Brain pericyte (primary cell): ENCODE results near the gene SSUH2.
"Not testable (repeated sequence)": the region's sequence is repeated elsewhere in the genome, so short reads cannot be mapped to it uniquely, and the experiment has no call there.

Experiments
- DNase-seq: peaks from one replicate; pipeline ENCODE4 v3.0.0-alpha.2; 2012; ENCODE audit warnings: low read depth, low spot score

SSUH2 gene, protein sequence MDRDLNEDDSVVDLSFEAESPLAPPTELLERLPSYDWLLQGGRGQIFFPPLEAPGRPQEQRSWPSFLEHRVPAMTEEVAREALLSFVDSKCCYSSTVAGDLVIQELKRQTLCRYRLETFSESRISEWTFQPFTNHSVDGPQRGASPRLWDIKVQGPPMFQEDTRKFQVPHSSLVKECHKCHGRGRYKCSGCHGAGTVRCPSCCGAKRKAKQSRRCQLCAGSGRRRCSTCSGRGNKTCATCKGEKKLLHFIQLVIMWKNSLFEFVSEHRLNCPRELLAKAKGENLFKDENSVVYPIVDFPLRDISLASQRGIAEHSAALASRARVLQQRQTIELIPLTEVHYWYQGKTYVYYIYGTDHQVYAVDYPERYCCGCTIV

DNA sequence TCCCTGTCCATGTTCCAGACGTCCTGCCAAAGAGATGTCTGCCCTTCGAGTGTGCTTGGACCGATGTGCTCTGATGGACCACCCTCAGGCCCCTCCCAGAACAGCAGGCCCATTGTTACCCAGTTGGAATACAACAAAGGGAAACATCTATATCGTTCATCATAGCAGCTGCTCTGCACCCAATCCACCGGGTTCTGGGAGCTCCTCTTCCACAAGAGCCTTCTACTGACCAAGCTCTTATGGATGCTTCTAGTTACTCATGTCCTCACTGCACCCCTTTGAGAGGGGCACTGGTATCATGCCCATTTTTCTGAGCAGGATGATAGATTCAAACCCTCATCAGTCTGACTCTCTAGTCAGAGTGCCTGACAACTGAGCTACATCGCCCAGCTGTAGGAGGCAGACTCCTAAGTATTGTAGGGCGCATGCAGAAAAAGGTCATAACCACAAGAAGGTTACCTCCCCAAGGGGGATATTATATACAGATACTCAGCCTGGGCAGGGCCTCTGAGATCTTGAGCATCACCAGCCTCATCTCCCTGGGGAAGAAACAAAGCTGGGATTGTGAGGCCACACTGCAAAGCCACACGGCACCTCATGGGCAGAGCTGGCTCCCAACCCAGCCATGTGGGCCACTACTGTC, at the start of gene SSUH2:
Gene SSUH2, minus strand, starts transcription at position 51 of the 643 bp plus-strand sequence. Its CDS starts 40 bp downstream, at position 11.
- no peak for DNase-seq

DNA sequence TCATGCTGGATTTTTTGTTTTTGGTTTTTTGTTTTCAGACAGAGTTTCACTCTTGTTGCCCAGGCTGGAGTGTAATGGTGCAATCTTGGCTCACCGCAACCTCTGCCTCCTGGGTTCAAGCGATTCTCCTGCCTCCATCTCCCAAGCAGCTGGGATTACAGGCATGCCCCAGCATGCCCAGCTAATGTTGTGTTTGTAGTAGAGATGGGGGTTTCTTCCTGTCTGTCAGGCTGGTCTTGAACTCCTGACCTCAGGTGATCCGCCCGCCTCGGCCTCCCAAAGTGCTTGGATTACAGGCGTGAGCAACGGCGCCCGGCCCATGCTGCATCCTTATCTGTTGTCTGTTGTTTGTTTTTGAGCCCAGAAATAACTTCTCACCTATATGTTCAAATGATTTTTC, 46.7 kb upstream of the SSUH2 start:
- DNase-seq = not testable (repeated sequence)

DNA sequence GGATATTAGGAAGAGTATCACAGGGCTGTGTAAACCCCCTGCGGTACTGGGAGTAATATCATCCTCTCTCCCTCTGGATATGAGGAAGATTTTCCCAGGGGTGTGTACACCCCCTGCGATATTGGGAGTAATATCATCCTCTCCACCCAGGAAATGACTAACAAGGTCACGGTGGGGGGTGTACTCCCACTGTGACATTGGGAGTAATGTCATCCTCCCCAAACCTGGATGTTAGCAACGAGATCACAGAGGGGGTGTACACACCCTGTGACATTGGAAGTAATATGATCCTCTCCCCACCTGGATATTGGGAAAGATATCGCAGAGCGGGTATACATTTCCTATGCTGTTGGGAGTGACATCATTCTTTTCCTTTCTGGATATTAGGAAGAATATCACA, 40.4 kb upstream of the SSUH2 start:
- not testable (repeated sequence) for DNase-seq

DNA sequence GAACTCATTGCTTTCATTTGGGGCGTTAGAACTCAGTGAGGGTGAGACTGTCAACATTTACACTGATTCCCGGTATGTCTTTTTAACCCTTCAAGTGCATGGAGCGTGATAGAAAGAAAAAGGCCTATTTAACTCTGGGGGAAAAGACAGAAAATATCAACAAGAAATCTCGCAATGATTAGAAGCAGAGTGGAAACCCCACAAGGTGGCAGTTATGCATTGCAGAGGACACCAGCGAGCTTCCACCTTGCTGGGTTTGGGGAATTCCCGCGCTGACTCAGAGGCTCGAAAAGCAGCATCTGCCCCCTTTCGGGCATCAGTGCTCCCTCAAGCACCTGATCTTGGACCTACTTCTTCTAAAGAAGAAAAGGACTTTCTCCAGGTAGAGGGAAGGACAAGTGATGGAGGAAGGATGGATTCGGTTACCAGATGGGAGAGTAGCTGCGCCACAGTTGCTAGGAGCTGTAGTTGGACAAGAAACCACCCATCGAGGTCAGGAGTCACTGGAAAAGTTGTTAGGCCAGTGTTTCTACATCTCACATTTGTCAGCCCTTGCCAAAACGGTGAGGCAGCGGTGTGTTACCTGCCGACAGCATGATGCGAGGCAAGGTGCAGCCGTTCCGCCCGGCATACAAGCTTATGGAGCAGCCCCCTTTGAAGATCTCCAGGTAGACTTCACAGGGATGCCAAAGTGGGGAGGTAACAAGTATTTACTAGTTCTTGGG, 38.4 kb upstream of the SSUH2 start:
- DNase-seq = not testable (repeated sequence)

DNA sequence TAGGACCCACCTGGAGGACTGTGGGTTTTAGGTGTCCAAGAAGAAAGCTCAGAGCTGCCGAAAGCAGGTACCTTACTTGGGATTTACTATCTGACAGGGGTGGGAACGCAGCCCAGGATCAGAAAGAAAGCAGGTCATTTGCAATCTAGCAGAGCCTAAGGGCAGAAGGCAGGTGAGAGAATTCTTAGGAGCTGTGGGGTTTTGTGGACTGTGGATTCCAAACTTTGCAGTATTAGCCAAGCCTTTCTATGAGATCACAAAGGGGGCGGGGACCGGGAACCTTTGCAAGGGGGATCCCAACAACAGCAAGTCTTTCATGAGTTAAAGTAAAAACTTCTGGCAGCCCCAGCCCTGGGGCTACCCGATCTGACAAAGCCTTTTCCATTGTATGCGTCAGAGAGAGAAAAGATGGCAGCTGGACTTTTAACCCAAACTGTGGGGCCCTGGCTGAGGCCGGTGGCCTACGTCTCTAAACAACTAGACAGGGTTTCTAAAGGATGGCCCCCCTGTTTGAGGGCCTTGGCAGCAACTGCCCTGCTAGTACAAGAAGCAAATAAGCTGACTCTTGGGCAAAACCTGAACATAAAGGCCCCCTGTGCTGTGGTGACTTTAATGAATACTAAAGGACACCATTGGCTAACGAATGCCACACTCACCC, 37.4 kb upstream of the SSUH2 start:
- DNase-seq = not testable (repeated sequence)

DNA sequence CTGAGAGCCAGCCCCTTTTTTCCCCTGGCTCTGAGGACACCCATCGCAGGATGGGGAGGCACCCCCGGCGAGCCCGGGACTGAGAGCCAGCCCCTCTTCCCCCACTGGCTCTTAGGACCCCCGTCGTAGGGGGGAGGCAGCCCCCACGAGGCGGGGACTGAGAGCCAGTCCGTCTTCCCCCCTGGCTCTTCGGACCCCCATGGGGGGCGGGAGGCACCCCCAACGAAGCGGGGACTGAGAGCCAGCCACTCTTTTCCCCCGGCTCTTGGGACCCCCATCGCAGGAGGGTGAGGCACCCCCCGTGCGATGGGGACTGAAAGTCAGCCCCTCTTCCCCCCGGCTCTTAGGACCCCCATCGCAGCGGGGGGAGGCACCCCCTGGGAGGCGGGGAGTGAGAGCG, 36.8 kb upstream of the SSUH2 start:
- DNase-seq = no peak

DNA sequence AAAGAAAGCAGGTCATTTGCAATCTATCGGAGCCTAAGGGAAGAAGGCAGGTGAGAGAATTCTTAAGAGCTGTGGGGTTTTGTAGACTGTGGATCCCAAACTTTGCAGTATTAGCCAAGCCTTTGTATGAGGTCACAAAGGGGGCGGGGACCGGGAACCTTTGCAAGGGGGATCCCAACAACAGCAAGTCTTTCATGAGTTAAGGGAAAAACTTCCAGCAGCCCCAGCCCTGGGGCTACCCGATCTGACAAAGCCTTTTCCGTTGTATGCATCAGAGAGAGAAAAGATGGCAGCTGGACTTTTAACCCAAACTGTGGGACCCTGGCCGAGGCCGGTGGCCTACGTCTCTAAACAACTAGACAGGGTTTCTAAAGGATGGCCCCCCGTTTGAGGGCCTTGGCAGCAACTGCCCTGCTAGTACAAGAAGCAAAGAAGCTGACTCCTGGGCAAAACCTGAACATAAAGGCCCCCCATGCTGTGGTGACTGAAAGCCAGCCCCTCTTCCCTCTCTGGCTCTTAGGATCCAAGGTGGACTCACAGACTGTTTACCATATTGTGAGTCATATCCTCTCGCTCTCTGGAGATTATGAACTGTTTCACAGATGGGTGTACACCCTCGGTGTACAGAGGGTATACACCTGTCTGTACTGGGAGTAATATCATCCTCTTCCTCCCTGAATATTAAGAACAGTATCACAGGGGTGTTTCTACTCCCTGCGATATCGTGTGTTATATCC, 35.4 kb upstream of the SSUH2 start:
- DNase-seq = not testable (repeated sequence)

DNA sequence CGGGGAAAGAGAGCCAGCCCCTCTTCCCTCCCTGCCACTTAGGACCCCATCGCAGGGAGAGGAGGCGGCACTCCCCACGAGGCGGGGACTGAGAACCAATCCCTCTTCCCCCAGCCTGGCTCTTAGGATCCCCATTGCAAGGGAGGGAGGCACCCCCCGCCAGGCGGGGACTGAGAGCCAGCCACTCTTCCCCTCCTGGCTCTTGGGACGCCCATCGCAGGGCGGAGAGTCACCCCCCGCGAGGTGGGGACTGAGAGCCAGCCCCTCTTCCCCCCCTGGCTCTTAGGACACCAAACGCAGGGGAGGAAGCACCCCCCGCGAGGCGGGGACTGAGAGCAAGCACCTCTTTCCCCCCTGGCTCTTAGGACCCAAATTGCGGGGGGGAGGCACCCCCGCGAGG, 34.2 kb upstream of the SSUH2 start:
- DNase-seq = no peak

DNA sequence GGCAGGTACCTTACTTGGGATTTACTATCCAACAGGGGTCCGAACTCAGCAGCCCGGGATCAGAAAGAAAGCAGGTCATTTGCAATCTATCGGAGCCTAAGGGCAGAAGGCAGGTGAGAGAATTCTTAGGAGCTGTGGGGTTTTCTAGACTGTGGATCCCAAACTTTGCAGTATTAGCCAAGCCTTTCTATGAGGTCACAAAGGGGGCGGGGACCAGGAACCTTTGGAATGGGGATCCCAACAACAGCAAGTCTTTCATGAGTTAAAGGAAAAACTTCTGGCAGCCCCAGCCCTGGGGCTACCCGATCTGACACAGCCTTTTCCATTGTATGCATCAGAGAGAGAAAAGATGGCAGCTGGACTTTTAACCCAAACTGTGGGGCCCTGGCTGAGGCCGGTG, 32.7 kb upstream of the SSUH2 start:
- DNase-seq = not testable (repeated sequence)

DNA sequence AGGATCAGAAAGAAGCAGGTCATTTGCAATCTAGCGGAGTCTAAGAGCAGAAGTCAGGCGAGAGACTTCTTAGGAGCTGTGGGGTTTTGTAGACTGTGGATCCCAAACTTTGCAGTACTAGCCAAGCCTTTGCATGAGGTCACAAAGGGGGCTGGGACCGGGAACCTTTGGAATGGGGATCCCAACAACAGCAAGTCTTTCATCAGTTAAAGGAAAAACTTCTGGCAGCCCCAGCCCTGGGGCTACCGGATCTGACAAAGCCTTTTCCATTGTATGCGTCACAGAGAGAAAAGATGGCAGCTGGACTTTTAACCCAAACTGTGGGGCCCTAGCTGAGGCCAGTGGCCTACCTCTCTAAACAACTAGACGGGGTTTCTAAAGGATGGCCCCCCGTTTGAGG, 31.0 kb upstream of the SSUH2 start:
- not testable (repeated sequence) for DNase-seq

DNA sequence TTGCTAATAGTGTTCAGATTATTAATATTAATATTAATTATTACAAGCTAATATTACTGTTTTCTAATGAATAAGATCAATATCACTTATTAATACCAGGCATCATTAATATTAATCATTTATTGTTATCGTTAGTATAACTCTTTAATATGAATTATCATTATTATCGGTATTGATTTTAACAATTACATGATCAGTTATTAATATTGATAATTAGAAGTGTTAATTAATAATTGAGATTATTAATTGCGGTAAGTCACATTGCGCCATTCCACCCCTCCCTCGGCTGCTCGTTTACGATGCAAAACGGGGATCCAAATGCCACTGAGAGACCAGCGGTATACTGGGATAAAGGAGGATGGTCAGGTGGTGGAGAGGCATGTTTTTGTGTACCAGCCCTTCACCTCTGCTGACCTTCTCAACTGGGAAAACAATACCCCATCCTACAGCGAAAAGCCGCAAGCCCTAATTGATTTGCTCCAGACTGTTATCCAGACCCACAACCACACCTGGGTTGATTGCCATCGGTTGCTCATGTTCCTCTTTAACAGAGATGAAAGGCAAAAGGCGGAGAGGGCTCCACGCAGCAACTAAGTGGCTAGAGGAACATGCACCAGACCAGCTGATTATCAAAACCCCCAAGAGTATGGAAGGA, 28.6 kb upstream of the SSUH2 start:
- no peak for DNase-seq

DNA sequence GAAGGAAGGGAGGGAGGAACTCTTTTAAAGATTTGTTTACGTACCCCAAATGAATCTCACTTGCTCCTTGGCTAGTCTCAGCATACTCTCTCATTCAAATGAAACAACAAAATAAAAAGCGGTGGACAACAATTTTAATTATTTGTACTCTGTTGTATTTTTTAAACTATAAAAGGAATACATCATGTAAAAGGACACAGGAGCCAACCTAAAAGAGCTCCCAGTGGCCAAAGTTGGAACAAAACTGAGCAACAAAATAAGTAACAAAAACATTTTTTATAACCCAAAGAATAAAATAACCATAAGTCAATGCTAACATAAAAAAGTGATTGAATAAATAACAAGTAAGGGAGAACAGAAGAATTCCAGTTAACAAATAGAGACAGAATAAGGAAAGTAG, 24.4 kb upstream of the SSUH2 start:
- no peak for DNase-seq

DNA sequence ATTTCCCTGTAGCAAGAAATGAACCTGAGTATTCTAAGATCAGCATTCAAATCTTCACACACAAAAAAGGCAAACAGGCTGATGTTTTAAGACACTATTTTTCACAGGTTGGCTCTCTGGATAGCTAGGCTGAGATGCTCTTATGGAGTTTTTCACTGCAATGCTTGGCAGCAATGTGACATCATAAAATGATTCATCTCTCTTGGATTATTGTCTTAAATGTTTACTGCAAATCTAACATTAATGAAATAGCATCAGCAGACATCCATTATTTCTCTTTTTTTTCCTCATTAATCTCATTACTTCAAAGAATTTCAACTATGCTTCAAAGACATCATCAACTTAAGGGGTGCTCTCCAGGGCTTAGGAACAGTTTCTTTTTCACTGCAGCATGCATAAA, 23.6 kb upstream of the SSUH2 start:
- no peak for DNase-seq

DNA sequence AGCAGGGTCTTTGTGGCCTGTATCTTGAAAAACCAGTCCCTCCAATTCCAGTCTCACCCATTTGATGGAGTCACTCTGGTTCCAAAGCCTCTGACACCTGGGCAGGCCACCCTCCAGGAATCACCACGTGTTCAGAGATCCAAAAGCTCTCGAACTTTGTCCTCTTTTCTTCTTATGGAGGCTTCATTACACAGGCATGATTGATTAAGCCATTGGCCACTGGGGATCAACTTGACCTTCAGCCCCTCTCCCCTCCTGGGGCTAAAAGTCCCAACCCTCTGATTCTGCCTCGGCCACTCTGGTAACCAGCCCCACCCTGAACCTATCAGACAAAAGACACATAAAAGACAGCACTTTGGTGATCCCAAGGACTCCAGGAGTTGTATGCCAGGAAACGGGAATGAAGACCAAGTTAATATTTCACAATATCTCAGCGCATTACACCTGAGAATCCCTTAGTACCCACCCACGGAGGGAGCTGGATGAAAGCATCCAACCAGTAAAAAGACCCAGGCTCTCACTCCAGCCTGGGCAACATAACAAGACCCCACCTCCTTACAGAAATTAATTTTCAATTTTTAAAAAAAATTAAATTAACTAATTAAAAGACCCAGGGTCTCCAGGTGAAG, 23.0 kb upstream of the SSUH2 start:
- no peak for DNase-seq

DNA sequence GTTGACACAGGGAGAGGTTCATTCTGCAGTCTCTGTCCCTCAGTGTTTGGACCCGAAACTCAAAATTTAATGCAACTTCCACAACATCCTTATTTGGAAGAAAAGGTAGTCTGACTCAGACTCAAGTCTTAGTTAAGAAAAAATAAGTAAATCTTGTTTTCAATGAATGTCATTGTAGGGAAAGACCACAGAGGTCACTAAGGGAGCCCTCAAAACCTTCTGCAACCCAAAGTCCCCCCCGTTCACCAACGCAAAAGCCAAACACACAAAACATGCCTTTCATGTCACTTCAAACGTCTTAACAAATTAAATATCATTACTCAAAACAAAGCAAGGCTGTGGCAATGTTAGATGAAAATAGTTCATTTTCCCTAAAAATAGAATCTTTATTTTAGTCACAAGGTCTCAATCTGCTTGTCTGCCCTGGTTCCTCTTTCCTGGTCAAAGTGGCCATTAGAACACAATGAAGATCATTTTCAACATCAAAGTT, 20.9 kb upstream of the SSUH2 start:
- no peak for DNase-seq

DNA sequence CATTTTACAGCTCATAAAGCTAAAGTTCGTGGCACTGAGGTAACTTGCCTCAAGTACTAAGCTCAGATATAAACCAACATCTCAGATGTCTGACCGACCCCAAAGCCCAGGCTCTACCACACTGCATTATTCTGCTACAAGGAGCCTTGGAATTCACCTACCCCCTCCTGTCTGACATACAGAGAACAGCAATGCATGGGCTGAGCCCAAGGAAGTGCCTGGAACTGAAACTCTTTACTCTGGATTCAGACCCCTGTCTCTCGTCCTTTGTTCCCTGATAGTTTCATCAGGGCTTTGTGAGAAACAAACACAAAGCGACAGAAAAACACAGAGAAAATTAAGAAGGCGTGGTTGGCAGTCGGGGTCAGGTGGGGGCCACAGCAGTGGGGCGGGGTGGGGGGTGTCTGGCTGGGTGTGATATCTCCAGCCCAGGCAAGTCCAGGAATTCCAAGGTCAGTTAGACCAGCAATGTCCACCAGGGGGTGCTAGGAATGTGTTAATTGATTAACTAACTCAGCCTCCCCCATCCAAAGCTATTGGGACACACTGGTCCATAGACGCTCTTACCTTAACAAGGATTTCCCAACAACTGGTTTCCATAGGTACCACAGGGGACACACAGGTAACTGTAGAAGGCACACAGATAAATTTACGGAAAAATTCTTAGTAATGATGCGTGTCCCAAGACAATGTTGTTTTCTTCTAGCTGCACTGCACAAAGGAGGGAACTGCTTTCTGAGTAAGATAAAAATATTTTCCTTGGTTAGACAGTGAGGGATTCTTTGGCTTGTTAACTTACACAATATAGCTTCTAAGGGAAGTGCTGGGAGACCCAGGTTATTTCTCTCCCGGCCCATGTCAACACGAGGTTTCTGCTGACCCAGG, 18.8 kb upstream of the SSUH2 start:
- DNase-seq = no peak

DNA sequence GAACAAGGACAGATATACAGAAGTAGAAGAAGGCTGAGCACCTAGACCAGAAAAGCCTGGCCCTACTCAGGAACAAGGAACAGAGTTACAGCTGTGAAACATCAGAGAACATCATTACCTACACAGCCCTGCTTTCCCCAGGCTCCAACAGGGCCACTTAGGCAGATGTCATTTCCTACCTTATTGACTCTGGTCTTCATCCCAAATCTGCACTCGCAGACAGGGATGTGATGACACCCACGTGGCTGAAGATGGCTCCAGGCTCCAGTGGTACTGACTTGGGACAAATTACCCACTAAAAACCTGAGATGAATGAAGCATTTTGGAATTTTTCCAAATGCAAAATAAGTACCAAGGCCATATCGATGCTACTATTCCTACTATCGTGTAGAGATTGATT, 18.0 kb upstream of the SSUH2 start:
- no peak for DNase-seq

DNA sequence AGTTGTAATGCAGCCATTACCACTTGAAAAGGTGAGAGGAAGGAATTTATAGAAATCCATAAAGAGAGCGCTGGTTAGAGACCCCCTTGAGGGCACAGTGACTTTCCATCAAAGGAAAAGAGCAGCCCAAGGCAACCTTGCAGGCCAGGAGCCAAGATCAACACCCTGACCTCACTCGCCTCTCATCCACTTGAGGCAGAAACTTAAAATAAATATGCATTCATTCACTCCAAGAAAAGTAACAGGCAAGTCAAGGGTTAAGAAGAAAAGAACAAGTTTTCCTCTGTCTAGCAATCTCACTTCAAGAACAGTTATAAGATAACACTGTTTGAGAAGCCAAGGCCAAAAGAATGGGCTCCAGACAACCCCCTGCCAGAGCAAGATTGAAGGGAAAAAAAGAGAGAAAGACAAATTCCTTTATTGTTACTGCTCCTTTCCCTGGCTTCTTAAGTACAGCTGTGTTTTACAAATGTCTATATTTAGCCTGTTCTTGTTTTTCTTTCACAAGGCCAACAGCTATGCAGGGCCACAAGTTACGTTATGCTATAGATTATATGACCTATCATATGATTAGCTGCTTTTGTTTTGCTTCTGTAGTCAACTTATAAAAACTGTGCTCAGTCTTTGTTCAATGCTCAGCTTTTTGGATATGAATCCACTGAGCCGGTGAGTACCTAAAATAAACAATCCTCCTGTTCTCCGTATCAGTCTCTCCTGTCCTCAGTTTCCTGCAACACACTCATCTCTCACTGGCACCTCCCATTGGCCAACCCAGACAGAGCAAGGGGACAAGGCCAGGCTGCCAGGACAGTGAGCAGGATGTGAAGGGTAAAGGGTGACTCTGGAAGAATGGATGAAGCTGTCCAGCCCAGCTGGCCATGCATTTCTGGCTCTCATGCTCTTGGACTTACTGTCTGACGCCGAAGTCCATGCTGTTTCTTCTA, 15.8 kb upstream of the SSUH2 start:
- DNase-seq = peak; percentile 41
